HG02798 (cell line): Measurements from ENCODE around the gene CES5A.
"Not testable (repeated sequence)": the region's sequence is repeated elsewhere in the genome, so short reads cannot be mapped to it uniquely, and the experiment has no call there.

Experiments
- ATAC-seq: cut with Tn5 transposase; IDR thresholded peaks from one replicate; pipeline ENCODE4 v1.9.1; 2021; ENCODE audit warnings: mild to moderate bottlenecking; ENCODE audit not compliant: unreplicated experiment, poor library complexity

CES5A gene

DNA sequence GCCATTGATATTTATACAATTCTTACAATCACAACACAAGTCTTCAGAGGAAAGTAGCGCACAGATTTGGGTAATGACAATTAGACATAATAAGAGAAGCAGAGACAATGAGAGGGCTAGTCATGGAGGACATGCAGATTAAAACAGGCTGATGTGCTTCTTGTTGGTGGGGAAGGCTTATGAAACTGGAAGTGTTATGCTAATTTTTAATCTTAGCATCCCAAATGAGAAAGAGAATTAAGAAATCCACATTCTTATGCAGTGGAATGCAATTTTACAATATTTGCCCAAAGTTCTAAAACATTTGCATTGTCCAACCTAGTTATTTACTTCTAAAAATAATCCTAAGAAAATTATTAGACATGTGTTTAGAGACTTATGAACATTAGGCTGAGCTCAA lies 66.9 kb downstream of the CES5A start:
- not testable (repeated sequence) for ATAC-seq

GRCh38 chr16:55805104-55805503 lies 70.1 kb downstream of the CES5A start:
- not testable (repeated sequence) for ATAC-seq

GRCh38 chr16:55803681-55804080 lies 71.5 kb downstream of the CES5A start:
- ATAC-seq, result not testable (repeated sequence)
